IPS DF 6.9 (cell line): Measurements from ENCODE around the gene ZSWIM4.

Source experiments
- DNase-seq: peaks from one replicate; pipeline ENCODE4 v3.0.0-alpha.2; 2013; ENCODE audit warnings: low read depth, low spot score
- H3K27ac ChIP-seq: one replicate; pipeline ENCODE4 v1.5.1; 2013; ENCODE audit warnings: low read length, control low read depth
- H3K27me3 ChIP-seq: 2 replicates; pipeline ENCODE4 v1.6.1; 2013; ENCODE audit warnings: mild to moderate bottlenecking, low read length; ENCODE audit not compliant: control insufficient read depth, insufficient read depth
- H3K36me3 ChIP-seq: 2 replicates; pipeline ENCODE4 v1.6.1; 2013; ENCODE audit warnings: low read length; ENCODE audit not compliant: control insufficient read depth, insufficient read depth
- H3K4me1 ChIP-seq: 2 replicates; pipeline ENCODE4 v1.6.1; 2013; ENCODE audit warnings: low read length; ENCODE audit not compliant: control insufficient read depth, insufficient read depth
- H3K4me3 ChIP-seq: 2 replicates; pipeline ENCODE4 v1.5.1; 2013; ENCODE audit warnings: mild to moderate bottlenecking, low read length
- H3K9me3 ChIP-seq: 2 replicates; pipeline ENCODE4 v1.6.1; 2013; ENCODE audit warnings: low read length, inconsistent platforms; ENCODE audit not compliant: control insufficient read depth, insufficient read depth
- WGBS: extraction: QIAGEN DNeasy Blood & Tissue Kit; methylation state at CpG from one replicate; pipeline ENCODE4 v1.1.7; 2013; ENCODE audit warnings: mixed read lengths, missing lambda C conversion rate; ENCODE audit not compliant: insufficient read length, insufficient coverage; 5-methylcytosine and 5-hydroxymethylcytosine counted together

ZSWIM4 gene

GRCh38 chr19:13825489-13826441 lies 30.5 kb downstream of the ZSWIM4 start:
- H3K4me3 ChIP-seq: no peak overlapping the region
- no peaks in the 10 kb centered on the region for H3K4me1 ChIP-seq
- no peaks in the 10 kb centered on the region for H3K9me3 ChIP-seq
- WGBS: no CpG with 5 or more reads among the region's 30 CpGs
- H3K27me3 ChIP-seq: no peaks in the 10 kb centered on the region
- H3K27ac ChIP-seq: no peak overlapping the region
- peaks cover 13% of the 10 kb centered on the region for H3K36me3 ChIP-seq
- no peak for DNase-seq

- DNase-seq: no peak
- no peaks in the 10 kb centered on the region for H3K9me3 ChIP-seq
Measured at GRCh38 chr19:13826652-13827235, 31.5 kb downstream of the ZSWIM4 start.

GRCh38 chr19:13827656-13828055 lies 32.4 kb downstream of the ZSWIM4 start:
- no CpG with 5 or more reads among the region's 4 CpGs for WGBS
- Histone ChIP-seq H3K36me3 (peaks cover 15% of the 10 kb centered on the region), H3K27ac (no peak overlapping the region), H3K27me3 (no peaks in the 10 kb centered on the region), H3K9me3 (no peaks in the 10 kb centered on the region), H3K4me1 (no peaks in the 10 kb centered on the region), H3K4me3 (no peak overlapping the region)
- no peak for DNase-seq

More at GRCh38 chr19:13826652-13827235, 31.5 kb downstream of the ZSWIM4 start:
- no peak overlapping the region for H3K4me3 ChIP-seq
- WGBS: no CpG with 5 or more reads among the region's 9 CpGs
- H3K27me3 ChIP-seq: no peaks in the 10 kb centered on the region
- no peaks in the 10 kb centered on the region for H3K4me1 ChIP-seq
- H3K36me3 ChIP-seq: peaks cover 15% of the 10 kb centered on the region
- H3K27ac ChIP-seq: no peak overlapping the region

- Histone ChIP-seq H3K27me3 (no peaks in the 10 kb centered on the region), H3K36me3 (peaks cover 11% of the 10 kb centered on the region; the same call in 1 of the 2 replicates), H3K4me1 (peaks cover 3% of the 10 kb centered on the region; the same call in 1 of the 2 replicates), H3K27ac (no peak overlapping the region), H3K4me3 (no peak overlapping the region), H3K9me3 (no peaks in the 10 kb centered on the region)
- DNase-seq: no peak
- WGBS: no CpG with 5 or more reads among the region's 47 CpGs
Measured at GRCh38 chr19:13830114-13830740, 35.0 kb downstream of the ZSWIM4 start.

GRCh38 chr19:13830741-13831536 lies 35.7 kb downstream of the ZSWIM4 start:
- Histone ChIP-seq H3K9me3 (no peaks in the 10 kb centered on the region), H3K27ac (no peak overlapping the region), H3K36me3 (peaks cover 11% of the 10 kb centered on the region; the same call in 1 of the 2 replicates), H3K4me3 (no peak overlapping the region), H3K4me1 (peaks cover 3% of the 10 kb centered on the region; the same call in 1 of the 2 replicates), H3K27me3 (no peaks in the 10 kb centered on the region)
- no peak for DNase-seq
- no CpG with 5 or more reads among the region's 32 CpGs for WGBS

GRCh38 chr19:13831537-13832467 lies 36.6 kb downstream of the ZSWIM4 start:
- Histone ChIP-seq H3K9me3 (no peaks in the 10 kb centered on the region), H3K27ac (no peak overlapping the region), H3K4me1 (peaks cover 3% of the 10 kb centered on the region), H3K4me3 (no peak overlapping the region), H3K36me3 (peaks cover 11% of the 10 kb centered on the region; the same call in 1 of the 2 replicates), H3K27me3 (no peaks in the 10 kb centered on the region)
- DNase-seq: no peak
- no CpG with 5 or more reads among the region's 22 CpGs for WGBS

- no peak for DNase-seq
- H3K36me3 ChIP-seq: peaks cover 11% of the 10 kb centered on the region; the same call in 1 of the 2 replicates
- no peaks in the 10 kb centered on the region for H3K27me3 ChIP-seq
- H3K27ac ChIP-seq: no peak overlapping the region
- no CpG with 5 or more reads among the region's 59 CpGs for WGBS
- H3K4me1 ChIP-seq: peaks cover 3% of the 10 kb centered on the region
- H3K9me3 ChIP-seq: no peaks in the 10 kb centered on the region
- peak overlapping the region; percentile 24; the same call in 1 of the 2 replicates for H3K4me3 ChIP-seq
Measured at GRCh38 chr19:13833330-13834243, 38.3 kb downstream of the ZSWIM4 start.

- H3K4me3 ChIP-seq: no peak overlapping the region
- no CpG with 5 or more reads among the region's 14 CpGs for WGBS
- no peak for DNase-seq
- peaks cover 11% of the 10 kb centered on the region; the same call in 1 of the 2 replicates for H3K36me3 ChIP-seq
- H3K4me1 ChIP-seq: peaks cover 6% of the 10 kb centered on the region
- H3K27ac ChIP-seq: no peak overlapping the region
- no peaks in the 10 kb centered on the region for H3K27me3 ChIP-seq
- H3K9me3 ChIP-seq: no peaks in the 10 kb centered on the region
Measured at GRCh38 chr19:13834244-13835069, 39.2 kb downstream of the ZSWIM4 start.
